A673 (cell line): ENCODE results near the gene AKAIN1. TPM values are rescaled to one million over a fixed set of nuclear protein-coding genes. Genes with fewer than 3 reads are reported as not detected.

Experiments
- BruUV-seq: library from RNA; stranded (reverse); fragments of 400-500 nt; replicated peaks from 2 replicates; lab custom pipeline; 2021; lab: Mats Ljungman, UMichigan
- CTCF ChIA-PET: fragments of 300-600 bp; sonication (Branson Sonifier 250); formaldehyde crosslinking; loops from one replicate; lab custom pipeline; 2022; ENCODE audit warnings: antibody characterized with exemption; lab: Charles Lee
- POLR2A ChIA-PET: fragments of 300-600 bp; sonication (Branson Sonifier 250); formaldehyde crosslinking; loops from one replicate; lab custom pipeline; 2022; ENCODE audit warnings: antibody characterized with exemption; ENCODE audit not compliant: low non-redundant PET; lab: Charles Lee
- DNase-seq: peaks from one replicate; pipeline ENCODE4 v3.0.0-alpha.2; 2015; ENCODE audit warnings: low spot score
- H3K27ac ChIP-seq: fragments of 200-600 bp; sonication (generic); 2 replicates; pipeline ENCODE4 v1.5.1; 2016; ENCODE audit warnings: mixed run types, low read depth, mild to moderate bottlenecking, mixed read lengths, antibody characterized with exemption, low read length; ENCODE audit not compliant: poor library complexity, severe bottlenecking
- H3K27me3 ChIP-seq: fragments of 200-600 bp; sonication (generic); replicated peaks from 2 replicates; pipeline ENCODE4 v1.6.1; 2017; ENCODE audit warnings: mixed run types, low read depth, mild to moderate bottlenecking, mixed read lengths, antibody characterized with exemption, low read length; ENCODE audit not compliant: insufficient read depth, poor library complexity
- H3K36me3 ChIP-seq: fragments of 200-600 bp; sonication (generic); 2 replicates; pipeline ENCODE4 v1.6.1; 2016; ENCODE audit warnings: mixed run types, mild to moderate bottlenecking, mixed read lengths, antibody characterized with exemption, low read length; ENCODE audit not compliant: insufficient read depth, poor library complexity, severe bottlenecking
- H3K4me1 ChIP-seq: fragments of 200-600 bp; sonication (generic); 2 replicates; pipeline ENCODE4 v1.6.1; 2017; ENCODE audit warnings: mixed run types, mild to moderate bottlenecking, mixed read lengths, antibody characterized with exemption, low read length; ENCODE audit not compliant: insufficient read depth, poor library complexity, severe bottlenecking
- H3K4me3 ChIP-seq: fragments of 200-600 bp; sonication (generic); 2 replicates; pipeline ENCODE4 v1.5.1; 2016; ENCODE audit warnings: low read depth, mixed run types, mild to moderate bottlenecking, mixed read lengths, low read length; ENCODE audit not compliant: poor library complexity, severe bottlenecking
- H3K9me3 ChIP-seq: fragments of 200-600 bp; sonication (generic); 2 replicates; pipeline ENCODE4 v1.6.1; 2016; ENCODE audit warnings: mixed run types, low read depth, mild to moderate bottlenecking, mixed read lengths, antibody characterized with exemption, low read length; ENCODE audit not compliant: poor library complexity, severe bottlenecking
- CTCF ChIP-seq: fragments of 300-800, 200-600 bp; sonication (generic); conservative IDR thresholded peaks from 2 replicates; pipeline ENCODE4 v1.5.1; 2017; ENCODE audit warnings: low read depth, mild to moderate bottlenecking, antibody characterized with exemption, low read length, moderate library complexity, mixed read lengths
- EZH2 ChIP-seq: fragments of 200-600 bp; sonication (generic); IDR thresholded peaks from 2 replicates; pipeline ENCODE4 v1.6.1; 2017; ENCODE audit warnings: borderline replicate concordance, low read depth, mild to moderate bottlenecking, mixed read lengths, antibody characterized with exemption, low read length; ENCODE audit not compliant: poor library complexity, severe bottlenecking
- intact Hi-C: fragments of 100-400 bp; cut with micrococcal nuclease; formaldehyde crosslinking; loops from one replicate; pipeline ENCODE4 v1.10.0; 2022; ENCODE audit not compliant: unreplicated experiment
- total RNA-seq: library from RNA; stranded (reverse); gene quantifications from 2 replicates; pipeline ENCODE4 v1.2.3, GENCODE V29; 2021

Gene AKAIN1
- total RNA-seq, 1 experiment from 2014 or later = not detected

- no TSS peak for BruUV-seq
- CTCF ChIA-PET = no interaction called here
- POLR2A ChIA-PET = interaction anchor here (0.6 kb wide), 1 partner anchor 1661 kb away, joined by 3 read pairs; no protein-coding TSS in a partner anchor
- Histone ChIP-seq H3K27ac (no peak overlapping the region), H3K4me1 (no peaks in the 10 kb centered on the region), H3K27me3 (peaks cover 62% of the 10 kb centered on the region), H3K9me3 (no peaks in the 10 kb centered on the region), H3K4me3 (no peak overlapping the region), H3K36me3 (no peaks in the 10 kb centered on the region)
- no peak for TF ChIP-seq EZH2
- no peak for TF ChIP-seq CTCF
- DNase-seq = no peak
- intact Hi-C loops = no loop called here
These were observed 86.8 kb downstream of the AKAIN1 start for GRCh38 chr18:5110266-5110665.

GRCh38 chr18:5107988-5108387 lies 89.1 kb downstream of the AKAIN1 start:
- Histone ChIP-seq H3K4me3 (no peak overlapping the region), H3K27me3 (peaks cover 63% of the 10 kb centered on the region), H3K9me3 (no peaks in the 10 kb centered on the region), H3K27ac (no peak overlapping the region), H3K36me3 (no peaks in the 10 kb centered on the region), H3K4me1 (no peaks in the 10 kb centered on the region)
- CTCF ChIA-PET = no interaction called here
- intact Hi-C loops = no loop called here
- peak; percentile 11 for DNase-seq
- POLR2A ChIA-PET = no interaction called here
- TF ChIP-seq CTCF (no peak), EZH2 (no peak)
- no TSS peak for BruUV-seq

- Histone ChIP-seq H3K27ac (no peak overlapping the region), H3K27me3 (peaks cover 52% of the 10 kb centered on the region), H3K9me3 (no peaks in the 10 kb centered on the region), H3K4me3 (no peak overlapping the region), H3K36me3 (no peaks in the 10 kb centered on the region), H3K4me1 (no peaks in the 10 kb centered on the region)
- intact Hi-C loops = no loop called here
- POLR2A ChIA-PET = no interaction called here
- DNase-seq = no peak
- BruUV-seq = no TSS peak
- CTCF ChIA-PET = no interaction called here
- TF ChIP-seq CTCF (peak; percentile 49), EZH2 (no peak)
These were observed 90.3 kb downstream of the AKAIN1 start for GRCh38 chr18:5106730-5107129.
